Suppressor macrophage (primary cell): ENCODE measurements around the gene MYO5A.

Experiments used
- DNase-seq, 4 experiments: peaks; one replicate each; pipeline ENCODE4 v3.0.0-alpha.2; 2020 to 2022

The MYO5A gene

GRCh38 chr15:52284164-52284563, 244.5 kb downstream of the MYO5A start:
- peak in 1 of 4 experiments; percentile 13 for DNase-seq

- DNase-seq, result no peak
Observed at GRCh38 chr15:52283281-52283680, 245.4 kb downstream of the MYO5A start.

GRCh38 chr15:52282418-52282817, 246.3 kb downstream of the MYO5A start:
- DNase-seq, result no peak

GRCh38 chr15:52281085-52282035, 247.3 kb downstream of the MYO5A start:
- no peak for DNase-seq

- DNase-seq, result no peak
Observed at GRCh38 chr15:52280326-52281084, 248.2 kb downstream of the MYO5A start.

- no peak for DNase-seq
Observed at GRCh38 chr15:52278636-52279367, 249.9 kb downstream of the MYO5A start.

- no peak for DNase-seq
Observed at GRCh38 chr15:52278135-52278534, 250.5 kb downstream of the MYO5A start.

- no peak for DNase-seq
Observed at GRCh38 chr15:52277575-52277974, 251.1 kb downstream of the MYO5A start.

- no peak for DNase-seq
Observed at GRCh38 chr15:52276256-52276770, 252.4 kb downstream of the MYO5A start.

- no peak for DNase-seq
Observed at GRCh38 chr15:52263563-52264282, 265.0 kb downstream of the MYO5A start.

GRCh38 chr15:52262364-52262763, 266.3 kb downstream of the MYO5A start:
- DNase-seq, result no peak

GRCh38 chr15:52261498-52262242, 267.0 kb downstream of the MYO5A start:
- peak; percentile 80 to 86 (median 84) for DNase-seq

GRCh38 chr15:52261026-52261425, 267.7 kb downstream of the MYO5A start:
- no peak for DNase-seq

GRCh38 chr15:52259503-52259902, 269.2 kb downstream of the MYO5A start:
- DNase-seq, result no peak

- DNase-seq, result no peak
Observed at GRCh38 chr15:52258461-52258860, 270.2 kb downstream of the MYO5A start.

GRCh38 chr15:52257734-52258062, 271.0 kb downstream of the MYO5A start:
- DNase-seq, result no peak
